ENCODE data around the gene ARMC7.

- TF ChIP-seq CEBPB (IDR thresholded peaks at IDR 0.05; ENCODE audit: low read depth, low read length) (no peak), POLR2A (IDR thresholded peaks at IDR 0.05; ENCODE audit: low read depth, low read length) (no peak), RAD21 (IDR thresholded peaks at IDR 0.05; ENCODE audit: low read length) (no peak), MAFK (IDR thresholded peaks at IDR 0.05; ENCODE audit: low read depth, low read length) (no peak), RFX5 (IDR thresholded peaks at IDR 0.05; ENCODE audit: low read depth, low read length) (no peak), RCOR1 (IDR thresholded peaks at IDR 0.05; ENCODE audit: insufficient replicate concordance, low read length) (no peak), SMC3 (IDR thresholded peaks at IDR 0.05; ENCODE audit: low read depth, low read length) (no peak), MXI1 (IDR thresholded peaks at IDR 0.05; ENCODE audit: borderline replicate concordance, low read depth, low read length) (no peak), MAZ (IDR thresholded peaks at IDR 0.05; ENCODE audit: borderline replicate concordance, low read depth, low read length) (no peak)
- TF ChIP-seq, protein P1, sequence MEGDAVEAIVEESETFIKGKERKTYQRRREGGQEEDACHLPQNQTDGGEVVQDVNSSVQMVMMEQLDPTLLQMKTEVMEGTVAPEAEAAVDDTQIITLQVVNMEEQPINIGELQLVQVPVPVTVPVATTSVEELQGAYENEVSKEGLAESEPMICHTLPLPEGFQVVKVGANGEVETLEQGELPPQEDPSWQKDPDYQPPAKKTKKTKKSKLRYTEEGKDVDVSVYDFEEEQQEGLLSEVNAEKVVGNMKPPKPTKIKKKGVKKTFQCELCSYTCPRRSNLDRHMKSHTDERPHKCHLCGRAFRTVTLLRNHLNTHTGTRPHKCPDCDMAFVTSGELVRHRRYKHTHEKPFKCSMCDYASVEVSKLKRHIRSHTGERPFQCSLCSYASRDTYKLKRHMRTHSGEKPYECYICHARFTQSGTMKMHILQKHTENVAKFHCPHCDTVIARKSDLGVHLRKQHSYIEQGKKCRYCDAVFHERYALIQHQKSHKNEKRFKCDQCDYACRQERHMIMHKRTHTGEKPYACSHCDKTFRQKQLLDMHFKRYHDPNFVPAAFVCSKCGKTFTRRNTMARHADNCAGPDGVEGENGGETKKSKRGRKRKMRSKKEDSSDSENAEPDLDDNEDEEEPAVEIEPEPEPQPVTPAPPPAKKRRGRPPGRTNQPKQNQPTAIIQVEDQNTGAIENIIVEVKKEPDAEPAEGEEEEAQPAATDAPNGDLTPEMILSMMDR (conservative IDR thresholded peaks at IDR 0.05; ENCODE audit: low read depth, low read length) = no peak
These were observed 38.2 kb downstream of the ARMC7 start for GRCh38 chr17:75147878-75148546.
